Rectal smooth muscle tissue (tissue), 1 donor: ENCODE data around the gene KHDC4.
A peak's percentile ranks its signal among the peaks of the same experiment; 100 is the strongest.

ENCODE experiments used
- H3K27ac ChIP-seq: one replicate; pipeline ENCODE4 v1.7.0; 2013; ENCODE audit warnings: low read depth, low read length, inconsistent platforms
- H3K27me3 ChIP-seq: one replicate; pipeline ENCODE4 v1.7.0; 2013; ENCODE audit warnings: low read length; ENCODE audit not compliant: control insufficient read depth, insufficient read depth
- H3K36me3 ChIP-seq: one replicate; pipeline ENCODE4 v1.7.0; 2013; ENCODE audit warnings: low read length; ENCODE audit not compliant: control insufficient read depth, insufficient read depth
- H3K4me1 ChIP-seq: one replicate; pipeline ENCODE4 v1.7.0; 2013; ENCODE audit warnings: low read length; ENCODE audit not compliant: control insufficient read depth, insufficient read depth
- H3K4me3 ChIP-seq: one replicate; pipeline ENCODE4 v1.7.0; 2013; ENCODE audit warnings: low read length
- H3K9ac ChIP-seq: one replicate; pipeline ENCODE4 v1.7.0; 2013; ENCODE audit warnings: low read length

Gene KHDC4

GRCh38 chr1:155946633-155947219 is 12.5 kb upstream of the KHDC4 start:
- Histone ChIP-seq H3K36me3 (peaks cover 25% of the 10 kb centered on the region), H3K9ac (no peak overlapping the region), H3K27ac (no peak overlapping the region), H3K27me3 (no peaks in the 10 kb centered on the region), H3K4me1 (no peaks in the 10 kb centered on the region), H3K4me3 (no peak overlapping the region)

- Histone ChIP-seq H3K27me3 (no peaks in the 10 kb centered on the region), H3K36me3 (peaks cover 8% of the 10 kb centered on the region), H3K9ac (no peak overlapping the region), H3K4me3 (no peak overlapping the region), H3K27ac (no peak overlapping the region), H3K4me1 (no peaks in the 10 kb centered on the region)
These were observed 10.2 kb upstream of the KHDC4 start for GRCh38 chr1:155944444-155944799.

DNA sequence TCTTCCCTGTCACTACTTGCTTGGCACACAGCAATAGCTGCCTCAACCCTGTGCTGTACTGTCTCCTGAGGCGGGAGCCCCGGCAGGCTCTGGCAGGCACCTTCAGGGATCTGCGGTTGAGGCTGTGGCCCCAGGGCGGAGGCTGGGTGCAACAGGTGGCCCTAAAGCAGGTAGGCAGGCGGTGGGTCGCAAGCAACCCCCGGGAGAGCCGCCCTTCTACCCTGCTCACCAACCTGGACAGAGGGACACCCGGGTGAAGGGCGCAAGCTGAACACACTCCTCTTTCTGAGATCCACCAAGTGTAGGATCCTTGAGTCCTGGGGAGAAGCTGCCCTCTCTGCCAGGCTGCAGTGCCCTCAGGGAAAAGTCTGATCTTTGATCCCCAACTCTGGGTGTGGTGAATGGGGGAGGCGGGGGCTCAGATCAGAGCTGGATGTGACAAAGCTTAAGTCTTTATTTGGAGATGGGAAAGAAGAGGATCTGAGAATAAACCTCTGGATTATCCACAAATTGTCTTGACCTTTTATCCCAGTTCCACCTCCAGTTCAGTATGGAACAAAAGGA is 8.4 kb upstream of the KHDC4 start:
- H3K36me3 ChIP-seq: peaks cover 3% of the 10 kb centered on the region
- H3K4me3 ChIP-seq: peak overlapping the region; percentile 31
- H3K4me1 ChIP-seq: no peaks in the 10 kb centered on the region
- no peak overlapping the region for H3K27ac ChIP-seq
- H3K27me3 ChIP-seq: no peaks in the 10 kb centered on the region
- H3K9ac ChIP-seq: no peak overlapping the region

DNA sequence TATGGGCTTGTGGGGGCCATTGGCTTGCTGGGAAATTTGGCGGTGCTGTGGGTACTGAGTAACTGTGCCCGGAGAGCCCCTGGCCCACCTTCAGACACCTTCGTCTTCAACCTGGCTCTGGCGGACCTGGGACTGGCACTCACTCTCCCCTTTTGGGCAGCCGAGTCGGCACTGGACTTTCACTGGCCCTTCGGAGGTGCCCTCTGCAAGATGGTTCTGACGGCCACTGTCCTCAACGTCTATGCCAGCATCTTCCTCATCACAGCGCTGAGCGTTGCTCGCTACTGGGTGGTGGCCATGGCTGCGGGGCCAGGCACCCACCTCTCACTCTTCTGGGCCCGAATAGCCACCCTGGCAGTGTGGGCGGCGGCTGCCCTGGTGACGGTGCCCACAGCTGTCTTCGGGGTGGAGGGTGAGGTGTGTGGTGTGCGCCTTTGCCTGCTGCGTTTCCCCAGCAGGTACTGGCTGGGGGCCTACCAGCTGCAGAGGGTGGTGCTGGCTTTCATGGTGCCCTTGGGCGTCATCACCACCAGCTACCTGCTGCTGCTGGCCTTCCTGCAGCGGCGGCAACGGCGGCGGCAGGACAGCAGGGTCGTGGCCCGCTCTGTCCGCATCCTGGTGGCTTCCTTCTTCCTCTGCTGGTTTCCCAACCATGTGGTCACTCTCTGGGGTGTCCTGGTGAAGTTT is 7.8 kb upstream of the KHDC4 start:
- H3K27me3 ChIP-seq: no peaks in the 10 kb centered on the region
- H3K4me3 ChIP-seq: peak overlapping the region; percentile 31
- no peaks in the 10 kb centered on the region for H3K4me1 ChIP-seq
- H3K36me3 ChIP-seq: no peaks in the 10 kb centered on the region
- H3K9ac ChIP-seq: peak overlapping the region; percentile 28
- H3K27ac ChIP-seq: no peak overlapping the region

DNA sequence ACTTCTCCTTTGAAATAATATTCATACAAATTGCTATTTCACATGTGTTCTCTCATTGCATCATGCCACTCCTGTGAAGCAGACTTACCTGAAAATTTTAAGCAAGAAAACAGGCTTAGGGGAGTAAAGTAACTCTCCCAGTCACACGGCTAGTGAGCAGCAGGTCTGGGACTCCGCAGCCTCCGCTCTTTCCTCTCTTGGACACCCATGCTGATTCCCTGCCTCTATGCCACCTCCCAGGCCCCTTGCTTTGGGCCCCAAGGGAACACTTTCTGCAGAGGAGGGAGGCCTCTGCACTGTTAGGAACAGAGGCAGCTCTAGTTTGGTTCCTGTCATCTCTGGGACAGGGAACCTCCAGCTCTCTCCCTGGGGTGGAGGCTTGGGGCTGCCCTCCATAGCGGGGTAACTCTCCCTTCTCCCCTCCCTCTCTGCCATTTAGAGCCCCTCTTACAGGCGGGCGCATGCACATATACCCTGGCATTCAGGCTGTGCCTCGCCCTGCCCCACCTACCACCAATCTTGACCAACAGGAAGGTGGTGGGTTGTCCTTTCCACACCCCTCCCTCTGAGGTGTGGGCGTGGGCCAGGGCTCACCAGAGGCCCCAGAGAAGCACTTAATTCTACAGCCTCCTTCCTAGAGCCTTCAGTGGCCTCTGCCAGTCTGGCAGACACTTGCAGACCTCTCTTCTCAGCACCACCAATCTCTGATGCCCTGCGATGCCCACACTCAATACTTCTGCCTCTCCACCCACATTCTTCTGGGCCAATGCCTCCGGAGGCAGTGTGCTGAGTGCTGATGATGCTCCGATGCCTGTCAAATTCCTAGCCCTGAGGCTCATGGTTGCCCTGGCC is 7.0 kb upstream of the KHDC4 start, which contains the start of gene RXFP4:
Gene RXFP4, plus strand, starts transcription at position 646 of the 852 bp plus-strand sequence. Its CDS starts 72 bp downstream, at position 718.
- H3K36me3 ChIP-seq: no peaks in the 10 kb centered on the region
- no peak within 1 kb of the TSS for H3K27ac ChIP-seq
- H3K4me1 ChIP-seq: no peaks in the 10 kb centered on the region
- no peaks in the 10 kb centered on the region for H3K27me3 ChIP-seq
- H3K9ac ChIP-seq: peak within 1 kb of the TSS; percentile 28
- H3K4me3 ChIP-seq: peak within 1 kb of the TSS; percentile 31

DNA sequence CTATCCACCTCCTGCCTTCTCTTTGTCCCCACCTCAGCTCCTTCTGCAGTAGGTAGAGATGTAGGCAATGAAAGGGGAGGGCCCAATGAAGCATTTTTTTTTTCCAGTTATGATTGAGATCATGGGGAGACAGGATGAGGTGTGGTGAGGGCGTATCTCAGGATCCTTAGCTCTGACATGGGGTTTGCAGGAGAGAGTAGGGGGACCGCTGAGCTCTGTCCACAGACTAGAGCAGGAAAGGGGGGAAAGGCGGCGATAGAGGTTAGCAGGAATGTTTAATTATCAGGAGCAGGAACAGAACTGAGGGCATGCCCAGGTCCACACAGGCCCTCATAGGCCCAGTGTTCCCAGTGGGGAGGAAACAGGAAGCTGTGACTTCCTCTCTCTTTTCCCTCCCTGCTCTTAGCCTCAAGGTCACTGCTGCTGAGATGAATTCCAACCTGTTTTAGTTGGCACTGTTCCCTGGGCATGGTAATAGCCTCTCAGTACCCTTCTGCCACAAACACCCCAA is 6.3 kb upstream of the KHDC4 start:
- Histone ChIP-seq H3K36me3 (no peaks in the 10 kb centered on the region), H3K9ac (no peak overlapping the region), H3K4me1 (no peaks in the 10 kb centered on the region), H3K27ac (no peak overlapping the region), H3K27me3 (no peaks in the 10 kb centered on the region), H3K4me3 (no peak overlapping the region)

GRCh38 chr1:155938220-155938627 is 4.0 kb upstream of the KHDC4 start:
- Histone ChIP-seq H3K4me1 (no peaks in the 10 kb centered on the region), H3K27ac (no peak overlapping the region), H3K4me3 (no peak overlapping the region), H3K9ac (no peak overlapping the region), H3K36me3 (no peaks in the 10 kb centered on the region), H3K27me3 (no peaks in the 10 kb centered on the region)

DNA sequence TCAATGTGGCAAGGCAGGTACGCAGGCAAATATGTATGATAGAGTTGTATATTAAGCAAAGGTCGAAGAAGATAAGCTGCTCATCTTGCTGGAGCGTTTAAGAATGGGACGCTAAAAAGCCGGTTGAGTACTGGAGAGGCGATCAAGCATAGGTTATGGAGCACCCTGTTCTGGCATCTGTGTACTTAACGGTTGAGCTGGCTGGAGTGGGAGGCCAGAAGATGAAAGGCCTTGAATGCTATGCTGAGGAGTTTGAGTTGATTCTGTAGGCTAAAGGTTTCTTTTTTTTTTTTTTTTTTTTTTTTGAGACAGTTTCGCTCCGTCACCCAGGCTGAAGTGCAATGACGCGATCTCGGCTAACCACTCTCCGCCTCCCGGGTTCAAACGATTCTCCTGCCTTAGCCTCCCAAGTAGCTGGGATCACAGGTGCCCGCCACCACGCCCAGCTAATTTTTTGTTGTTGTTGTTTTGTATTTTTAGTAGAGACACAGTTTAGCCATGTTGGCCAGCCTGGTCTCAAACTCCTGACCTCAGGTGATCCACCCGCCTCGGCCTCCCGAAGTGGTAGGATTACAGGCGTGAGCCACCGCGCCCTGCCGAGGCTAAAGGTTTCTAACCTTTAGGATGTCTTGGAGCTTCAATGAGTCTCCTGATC is 850 bp upstream of the KHDC4 start:
- Histone ChIP-seq H3K4me1 (peaks cover 15% of the 10 kb centered on the region), H3K27me3 (no peaks in the 10 kb centered on the region), H3K4me3 (peak overlapping the region; percentile 76), H3K36me3 (peaks cover 5% of the 10 kb centered on the region), H3K9ac (peak overlapping the region; percentile 18), H3K27ac (peak overlapping the region; percentile 90)

DNA sequence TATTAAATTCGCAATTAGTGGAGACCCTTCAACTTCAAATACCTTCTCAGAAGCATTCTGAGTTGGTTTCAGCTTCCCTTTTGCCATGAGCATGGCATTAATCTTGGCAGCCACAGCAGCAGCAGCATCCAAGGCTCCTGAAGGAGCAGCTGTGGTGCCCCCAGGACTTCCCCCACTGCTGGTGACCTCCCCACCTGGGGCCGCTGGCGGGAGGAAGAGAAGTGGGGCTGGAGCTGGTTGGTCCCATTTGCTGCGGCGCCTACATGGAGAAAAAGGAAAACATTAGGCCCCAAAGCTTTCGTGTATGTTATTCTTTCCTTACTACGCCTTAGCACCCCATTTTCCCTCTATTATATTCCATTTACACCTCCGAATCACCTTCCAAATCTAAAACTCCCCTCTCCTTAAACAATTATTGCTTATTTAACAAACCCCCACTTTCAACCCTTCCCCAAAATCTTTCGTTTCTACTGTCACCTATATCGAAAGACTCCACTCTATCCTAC is 569 bp downstream of the KHDC4 start:
- Histone ChIP-seq H3K27me3 (no peaks in the 10 kb centered on the region), H3K27ac (peak overlapping the region; percentile 87), H3K9ac (peak overlapping the region; percentile 93), H3K4me1 (peaks cover 15% of the 10 kb centered on the region), H3K36me3 (peaks cover 13% of the 10 kb centered on the region), H3K4me3 (peak overlapping the region; percentile 91)

DNA sequence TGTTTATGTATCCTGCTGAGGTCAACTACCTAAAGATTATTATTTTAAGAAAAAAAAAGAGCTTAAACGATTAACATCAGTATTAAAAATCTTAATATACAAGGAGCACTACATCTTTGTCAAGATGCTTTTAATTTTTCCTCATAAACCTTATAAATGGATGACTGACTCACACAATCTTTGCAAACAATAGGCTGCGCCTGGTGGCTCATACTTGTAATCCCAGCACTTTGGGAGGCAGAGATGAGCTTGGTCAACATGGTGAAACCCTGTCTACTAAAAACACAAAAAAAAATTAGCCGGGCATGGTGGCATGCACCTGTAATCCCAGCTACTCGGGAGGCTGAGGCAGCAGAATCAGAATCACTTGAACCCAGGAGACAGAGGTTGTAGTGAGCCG is 1.7 kb downstream of the KHDC4 start:
- Histone ChIP-seq H3K27me3 (no peaks in the 10 kb centered on the region), H3K9ac (no peak overlapping the region), H3K36me3 (peaks cover 13% of the 10 kb centered on the region), H3K27ac (no peak overlapping the region), H3K4me1 (peaks cover 15% of the 10 kb centered on the region), H3K4me3 (peak overlapping the region; percentile 41)

DNA sequence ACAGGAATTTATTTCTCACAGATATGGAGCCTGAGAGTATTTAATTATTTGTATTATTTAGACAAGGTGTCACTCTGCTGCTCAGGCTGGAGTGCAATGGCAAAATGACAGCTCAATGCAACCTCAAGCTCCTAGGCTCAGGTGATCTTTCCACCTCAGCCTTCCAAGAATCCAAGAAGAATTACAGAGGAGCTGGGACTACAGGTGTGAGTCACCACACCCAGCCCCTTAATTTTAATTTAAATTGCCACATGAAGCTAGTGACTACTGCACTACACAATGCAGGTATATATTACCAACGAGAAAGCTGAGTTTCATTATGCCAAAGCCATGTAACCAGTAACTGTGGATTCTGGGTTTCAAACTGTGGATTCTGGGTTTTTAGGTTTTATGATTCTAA is 2.1 kb downstream of the KHDC4 start:
- no peak overlapping the region for H3K4me3 ChIP-seq
- H3K36me3 ChIP-seq: peaks cover 17% of the 10 kb centered on the region
- peaks cover 15% of the 10 kb centered on the region for H3K4me1 ChIP-seq
- H3K9ac ChIP-seq: no peak overlapping the region
- H3K27ac ChIP-seq: no peak overlapping the region
- H3K27me3 ChIP-seq: no peaks in the 10 kb centered on the region
